ENCODE data around the gene C6orf89. TPM values are rescaled to one million over a fixed set of nuclear protein-coding genes. Genes with fewer than 3 reads are reported as not detected.

The C6orf89 gene
- total RNA-seq, 2 experiments from 2014 or later = 24.7 to 29.8 TPM

DNA sequence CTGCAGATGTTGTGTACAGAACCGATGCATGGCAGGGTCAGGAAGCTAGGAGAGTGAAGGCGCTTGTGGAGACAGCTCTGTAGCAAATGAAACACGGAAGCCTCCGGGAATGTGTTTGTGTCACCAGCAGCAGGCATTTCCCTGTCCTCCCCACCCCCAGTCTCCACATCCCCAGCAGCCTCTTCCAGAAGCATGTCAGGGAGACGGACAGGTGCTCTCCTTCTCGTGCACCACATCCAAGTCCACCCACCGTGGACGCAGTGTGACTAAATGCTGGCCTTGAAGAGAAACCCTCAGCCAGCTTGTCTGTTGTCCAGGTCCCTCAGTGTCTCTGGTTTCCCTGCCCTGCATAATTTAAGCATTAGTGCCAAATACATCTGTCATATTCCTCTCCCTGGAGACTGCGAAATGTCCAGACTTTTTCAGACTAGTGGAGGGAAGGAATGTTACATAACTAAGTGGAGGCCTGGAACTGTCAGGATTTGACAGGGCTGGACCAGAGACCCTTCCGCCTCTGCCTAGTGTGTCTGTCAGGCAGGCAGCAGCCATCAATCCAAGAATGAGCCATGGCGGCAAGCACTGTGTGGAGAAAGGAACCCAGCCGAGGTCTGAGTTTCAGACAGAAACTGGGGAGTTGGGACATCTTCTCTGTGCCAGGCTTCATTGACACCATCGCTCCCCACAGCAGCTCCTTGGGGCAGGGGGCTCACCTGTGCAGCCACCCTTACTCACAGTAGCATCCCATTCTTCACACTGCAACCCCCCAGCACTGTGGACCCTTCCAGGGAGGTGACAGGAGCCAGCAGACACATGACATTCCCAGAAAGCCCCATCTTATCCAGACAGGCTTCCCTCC is 42.2 kb downstream of the C6orf89 start:
- Mint-ChIP-seq H3K27me3 (no peaks in the 10 kb centered on the region), H3K4me1 (ENCODE audit: low read depth) (peaks cover 15% of the 10 kb centered on the region), H3K9me3 (no peaks in the 10 kb centered on the region), H3K36me3 (ENCODE audit: low read depth) (peaks cover 3% of the 10 kb centered on the region), H3K27ac (no peak overlapping the region), H3K4me3 (no peak overlapping the region)
- POLR2A ChIA-PET = interaction anchor here (0.7 to 1.7 kb wide), 2 partner anchors 11 to 22 kb away, joined by 3 to 4 read pairs; no protein-coding TSS in a partner anchor
- TF ChIP-seq, protein P1, sequence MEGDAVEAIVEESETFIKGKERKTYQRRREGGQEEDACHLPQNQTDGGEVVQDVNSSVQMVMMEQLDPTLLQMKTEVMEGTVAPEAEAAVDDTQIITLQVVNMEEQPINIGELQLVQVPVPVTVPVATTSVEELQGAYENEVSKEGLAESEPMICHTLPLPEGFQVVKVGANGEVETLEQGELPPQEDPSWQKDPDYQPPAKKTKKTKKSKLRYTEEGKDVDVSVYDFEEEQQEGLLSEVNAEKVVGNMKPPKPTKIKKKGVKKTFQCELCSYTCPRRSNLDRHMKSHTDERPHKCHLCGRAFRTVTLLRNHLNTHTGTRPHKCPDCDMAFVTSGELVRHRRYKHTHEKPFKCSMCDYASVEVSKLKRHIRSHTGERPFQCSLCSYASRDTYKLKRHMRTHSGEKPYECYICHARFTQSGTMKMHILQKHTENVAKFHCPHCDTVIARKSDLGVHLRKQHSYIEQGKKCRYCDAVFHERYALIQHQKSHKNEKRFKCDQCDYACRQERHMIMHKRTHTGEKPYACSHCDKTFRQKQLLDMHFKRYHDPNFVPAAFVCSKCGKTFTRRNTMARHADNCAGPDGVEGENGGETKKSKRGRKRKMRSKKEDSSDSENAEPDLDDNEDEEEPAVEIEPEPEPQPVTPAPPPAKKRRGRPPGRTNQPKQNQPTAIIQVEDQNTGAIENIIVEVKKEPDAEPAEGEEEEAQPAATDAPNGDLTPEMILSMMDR (IDR thresholded peaks at IDR 0.05) = no peak
- intact Hi-C loops (cut with micrococcal nuclease) = no loop called here
- ATAC-seq (no peak), DNase-seq (no peak)
- CTCF ChIA-PET = no interaction called here

DNA sequence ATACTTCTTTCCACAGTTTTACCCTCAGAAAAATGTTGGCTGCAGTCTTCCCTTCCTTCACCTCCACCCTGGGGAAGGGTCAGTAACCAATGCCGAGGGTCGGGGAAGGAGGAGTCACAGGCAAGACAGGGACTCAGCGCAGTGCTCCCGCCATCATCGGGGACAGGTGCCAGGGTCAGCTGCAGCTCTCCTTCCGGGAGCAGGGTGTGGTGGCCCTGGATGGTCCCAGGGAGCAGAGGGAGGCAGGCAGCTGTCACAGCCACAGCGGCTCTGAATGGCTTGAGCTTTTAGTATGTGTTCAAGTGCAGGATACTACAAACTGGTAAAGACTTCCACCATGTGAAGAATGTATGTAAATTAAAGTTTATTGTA is 42.8 kb downstream of the C6orf89 start:
- ATAC-seq = no peak
- TF ChIP-seq, protein P1 (IDR thresholded peaks at IDR 0.05) = no peak
- intact Hi-C loops (cut with micrococcal nuclease) = no loop called here
- Mint-ChIP-seq H3K36me3 (ENCODE audit: low read depth) (peaks cover 3% of the 10 kb centered on the region), H3K27me3 (no peaks in the 10 kb centered on the region), H3K4me1 (ENCODE audit: low read depth) (peaks cover 15% of the 10 kb centered on the region), H3K27ac (no peak overlapping the region), H3K9me3 (no peaks in the 10 kb centered on the region), H3K4me3 (no peak overlapping the region)
- ChIA-PET POLR2A (no interaction called here), CTCF (no interaction called here)
- DNase-seq = no peak

DNA sequence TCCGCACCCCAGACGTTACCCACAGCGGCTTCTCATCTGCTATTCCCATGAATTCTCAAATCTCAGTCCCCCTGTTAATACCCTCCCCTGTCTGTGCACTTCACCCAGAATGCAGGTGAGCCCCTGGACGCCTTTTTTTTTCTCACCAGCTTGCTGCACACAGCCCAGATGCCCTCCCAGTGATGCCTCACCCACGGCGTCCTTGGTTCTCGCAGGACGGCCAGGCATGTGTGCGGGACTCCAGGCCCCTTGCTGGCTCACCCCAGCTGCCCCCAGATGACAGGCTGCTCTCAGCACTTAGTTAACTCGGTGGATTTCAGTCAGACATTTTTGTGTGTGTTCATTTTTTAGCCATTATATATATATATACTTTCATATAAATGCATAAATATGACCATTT is 43.4 kb downstream of the C6orf89 start:
- no peak overlapping the region for H3K27ac Mint-ChIP-seq
- DNase-seq (no peak), ATAC-seq (no peak)
- intact Hi-C loops (cut with micrococcal nuclease) = no loop called here
- H3K4me3 Mint-ChIP-seq = no peak overlapping the region
- H3K27me3 Mint-ChIP-seq = no peaks in the 10 kb centered on the region
- peaks cover 13% of the 10 kb centered on the region for H3K4me1 Mint-ChIP-seq (ENCODE audit: low read depth)
- no peaks in the 10 kb centered on the region for H3K9me3 Mint-ChIP-seq
- POLR2A ChIA-PET = no interaction called here
- H3K36me3 Mint-ChIP-seq (ENCODE audit: low read depth) = peaks cover 3% of the 10 kb centered on the region
- CTCF ChIA-PET = no interaction called here
- TF ChIP-seq, protein P1 (IDR thresholded peaks at IDR 0.05) = no peak

DNA sequence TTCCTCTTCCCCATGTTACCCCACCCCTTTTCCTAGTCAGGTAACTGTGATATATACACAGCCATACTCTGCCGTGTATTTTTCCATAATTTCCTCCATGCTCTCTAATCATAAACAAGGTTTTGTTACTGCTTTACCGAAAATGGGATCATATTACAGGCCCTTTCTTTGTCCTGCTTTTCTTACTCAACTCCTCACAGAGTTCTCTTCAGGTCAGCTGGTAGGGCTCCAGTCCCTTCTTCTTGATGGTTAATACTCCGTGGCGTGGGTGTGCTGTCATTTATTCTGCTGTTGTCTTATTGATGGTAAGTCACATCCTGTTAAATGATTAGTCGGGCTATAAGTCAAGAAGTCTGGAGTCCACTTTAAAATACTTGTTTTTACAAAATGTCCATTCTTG is 43.9 kb downstream of the C6orf89 start:
- Mint-ChIP-seq H3K9me3 (no peaks in the 10 kb centered on the region), H3K4me1 (ENCODE audit: low read depth) (peaks cover 10% of the 10 kb centered on the region), H3K4me3 (no peak overlapping the region), H3K27ac (no peak overlapping the region), H3K36me3 (ENCODE audit: low read depth) (peaks cover 3% of the 10 kb centered on the region), H3K27me3 (no peaks in the 10 kb centered on the region)
- intact Hi-C loops (cut with micrococcal nuclease) = no loop called here
- POLR2A ChIA-PET = no interaction called here
- TF ChIP-seq, protein P1 (IDR thresholded peaks at IDR 0.05) = no peak
- no peak for ATAC-seq
- no peak for DNase-seq
- CTCF ChIA-PET = no interaction called here

DNA sequence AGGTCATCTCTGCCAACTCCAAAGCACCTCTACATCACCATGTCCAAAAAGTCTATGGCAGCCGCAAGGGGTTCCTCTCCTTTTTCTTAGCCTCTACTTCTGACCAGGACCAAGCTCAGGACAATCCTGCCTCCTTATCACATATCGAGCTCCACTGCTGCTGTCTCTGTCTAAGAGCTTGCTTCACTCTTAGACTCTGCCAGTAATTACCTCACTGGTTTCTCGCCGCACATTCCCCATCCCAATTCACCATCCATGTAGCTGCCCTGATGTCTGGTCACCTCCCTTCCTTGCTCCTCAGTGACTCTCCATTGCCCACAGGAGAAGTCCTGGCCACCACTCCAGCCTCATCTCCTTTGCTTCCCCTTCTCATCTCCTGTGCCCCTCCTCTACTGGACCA is 44.7 kb downstream of the C6orf89 start:
- no peaks in the 10 kb centered on the region for H3K9me3 Mint-ChIP-seq
- ChIA-PET POLR2A (no interaction called here), CTCF (no interaction called here)
- H3K27me3 Mint-ChIP-seq = no peaks in the 10 kb centered on the region
- intact Hi-C loops (cut with micrococcal nuclease) = no loop called here
- H3K4me3 Mint-ChIP-seq = no peak overlapping the region
- TF ChIP-seq, protein P1 (IDR thresholded peaks at IDR 0.05) = no peak
- H3K36me3 Mint-ChIP-seq (ENCODE audit: low read depth) = no peaks in the 10 kb centered on the region
- peaks cover 7% of the 10 kb centered on the region for H3K4me1 Mint-ChIP-seq (ENCODE audit: low read depth)
- DNase-seq = no peak
- no peak for ATAC-seq
- H3K27ac Mint-ChIP-seq = no peak overlapping the region

Data from activated CD8-positive, alpha-beta T cell treated with anti-CD3 and anti-CD28 coated beads for 36 hours (primary cell).